Measurements from ENCODE around the gene DMPK. TPM values are rescaled to one million over a fixed set of nuclear protein-coding genes. Genes with fewer than 3 reads are reported as not detected.
A peak's percentile ranks its signal among the peaks of the same experiment; 100 is the strongest.
"Not testable (repeated sequence)": the region's sequence is repeated elsewhere in the genome, so short reads cannot be mapped to it uniquely, and the experiment has no call there.

DMPK gene
- total RNA-seq, 1 donor from 2014 or later, result 118 TPM

GRCh38 chr19:45742969-45743368 is 39.3 kb downstream of the DMPK start:
- H3K27ac Mint-ChIP-seq (ENCODE audit: unreplicated experiment), result no peak overlapping the region
- no peaks in the 10 kb centered on the region for H3K36me3 Mint-ChIP-seq (ENCODE audit: low read depth)
- no peak for TF ChIP-seq CTCF (conservative IDR thresholded peaks at IDR 0.05)
- no peaks in the 10 kb centered on the region for H3K27me3 Mint-ChIP-seq (ENCODE audit: low read depth)
- H3K9me3 Mint-ChIP-seq, result no peaks in the 10 kb centered on the region
- no peaks in the 10 kb centered on the region for H3K4me1 Mint-ChIP-seq
- no peak overlapping the region for H3K4me3 Mint-ChIP-seq
- no peak for DNase-seq (ENCODE audit: low read depth, low spot score)

GRCh38 chr19:45739498-45740439 is 42.5 kb downstream of the DMPK start:
- no peaks in the 10 kb centered on the region for H3K36me3 Mint-ChIP-seq (ENCODE audit: low read depth)
- TF ChIP-seq CTCF (conservative IDR thresholded peaks at IDR 0.05), result no peak
- H3K9me3 Mint-ChIP-seq, result no peaks in the 10 kb centered on the region
- no peak overlapping the region for H3K27ac Mint-ChIP-seq (ENCODE audit: unreplicated experiment)
- no peak for DNase-seq (ENCODE audit: low read depth, low spot score)
- H3K27me3 Mint-ChIP-seq (ENCODE audit: low read depth), result no peaks in the 10 kb centered on the region
- no peak overlapping the region for H3K4me3 Mint-ChIP-seq
- H3K4me1 Mint-ChIP-seq, result no peaks in the 10 kb centered on the region

GRCh38 chr19:45733160-45733810 is 49.0 kb downstream of the DMPK start, which contains the start of gene MEIOSIN:
Gene MEIOSIN (plus strand): TSS chr19:45733439. CDS start chr19:45735377, 1,938 bp downstream.
- no peak for TF ChIP-seq CTCF (conservative IDR thresholded peaks at IDR 0.05)
- no peak for DNase-seq (ENCODE audit: low read depth, low spot score)
- H3K27me3 Mint-ChIP-seq (ENCODE audit: low read depth), result no peaks in the 10 kb centered on the region
- no peaks in the 10 kb centered on the region for H3K36me3 Mint-ChIP-seq (ENCODE audit: low read depth)
- H3K4me3 Mint-ChIP-seq, result peak within 1 kb of the TSS; percentile 61
- no peaks in the 10 kb centered on the region for H3K9me3 Mint-ChIP-seq
- peak within 1 kb of the TSS; percentile 67 for H3K27ac Mint-ChIP-seq (ENCODE audit: unreplicated experiment)
- H3K4me1 Mint-ChIP-seq, result peaks cover 19% of the 10 kb centered on the region

- no peak for TF ChIP-seq CTCF (conservative IDR thresholded peaks at IDR 0.05)
- peak; percentile 86 for DNase-seq (ENCODE audit: low read depth, low spot score)
- Mint-ChIP-seq H3K9me3 (no peaks in the 10 kb centered on the region), H3K36me3 (ENCODE audit: low read depth) (no peaks in the 10 kb centered on the region), H3K27ac (ENCODE audit: unreplicated experiment) (peak within 1 kb of the TSS; percentile 95), H3K4me1 (peaks cover 23% of the 10 kb centered on the region), H3K27me3 (ENCODE audit: low read depth) (no peaks in the 10 kb centered on the region), H3K4me3 (peak within 1 kb of the TSS; percentile 95)
Observed at GRCh38 chr19:45730368-45731288, 51.7 kb downstream of the DMPK start, which contains the start of gene FBXO46. Gene FBXO46 (minus strand): TSS chr19:45730896. CDS start chr19:45713495, 17,401 bp downstream.

GRCh38 chr19:45729800-45730290 is 52.4 kb downstream of the DMPK start:
- no peaks in the 10 kb centered on the region for H3K9me3 Mint-ChIP-seq
- DNase-seq (ENCODE audit: low read depth, low spot score), result no peak
- no peaks in the 10 kb centered on the region for H3K36me3 Mint-ChIP-seq (ENCODE audit: low read depth)

GRCh38 chr19:45728683-45729082 is 53.6 kb downstream of the DMPK start:
- not testable (repeated sequence) for H3K36me3 Mint-ChIP-seq (ENCODE audit: low read depth); H3K27ac Mint-ChIP-seq (ENCODE audit: unreplicated experiment); H3K9me3 Mint-ChIP-seq; DNase-seq (ENCODE audit: low read depth, low spot score); H3K27me3 Mint-ChIP-seq (ENCODE audit: low read depth)
- Mint-ChIP-seq H3K4me1 (peaks cover 23% of the 10 kb centered on the region), H3K4me3 (peak overlapping the region; percentile 83)

More at GRCh38 chr19:45729800-45730290, 52.4 kb downstream of the DMPK start:
- TF ChIP-seq CTCF (conservative IDR thresholded peaks at IDR 0.05), result no peak
- H3K27me3 Mint-ChIP-seq (ENCODE audit: low read depth), result no peaks in the 10 kb centered on the region
- H3K27ac Mint-ChIP-seq (ENCODE audit: unreplicated experiment), result peak overlapping the region; percentile 95
- peaks cover 23% of the 10 kb centered on the region for H3K4me1 Mint-ChIP-seq
- peak overlapping the region; percentile 95 for H3K4me3 Mint-ChIP-seq

GRCh38 chr19:45720065-45720464 is 62.2 kb downstream of the DMPK start:
- H3K36me3 Mint-ChIP-seq (ENCODE audit: low read depth); H3K4me3 Mint-ChIP-seq; H3K27me3 Mint-ChIP-seq (ENCODE audit: low read depth); H3K9me3 Mint-ChIP-seq; DNase-seq (ENCODE audit: low read depth, low spot score); H3K27ac Mint-ChIP-seq (ENCODE audit: unreplicated experiment): not testable (repeated sequence)
- H3K4me1 Mint-ChIP-seq, result peaks cover 38% of the 10 kb centered on the region

Data from neural crest cell (in vitro differentiated cells).